PC-3 (cell line): Measurements from ENCODE around the gene SEC24B.

Source experiments
- CTCF ChIP-seq: fragments of 300-600 bp; sonication (generic); conservative IDR thresholded peaks from 2 replicates; pipeline ENCODE4 v1.5.1; 2017; ENCODE audit warnings: antibody characterized with exemption, low read depth, mild to moderate bottlenecking, low read length
- EZH2 ChIP-seq: fragments of 300-600 bp; sonication (generic); IDR thresholded peaks from one replicate; pipeline ENCODE4 v1.6.1; 2017; ENCODE audit warnings: antibody characterized with exemption, mild to moderate bottlenecking, low read length; ENCODE audit not compliant: unreplicated experiment

GRCh38 chr4:109548655-109549054 lies 115.0 kb downstream of the SEC24B start:
- no peak for TF ChIP-seq CTCF
- TF ChIP-seq EZH2: no peak
